Frontal cortex (tissue), 4 donors: ENCODE results near the gene NCKAP5L. TPM values are rescaled to one million over a fixed set of nuclear protein-coding genes. Genes with fewer than 3 reads are reported as not detected.
"Not testable (repeated sequence)": the region's sequence is repeated elsewhere in the genome, so short reads cannot be mapped to it uniquely, and the experiment has no call there.

Experiments
- DNase-seq, 2 donors: peaks; one replicate each; pipeline ENCODE4 v3.0.0; 2012; ENCODE audit warnings: low spot score in 2 of 2
- FAIRE-seq: peaks from 2 replicates; lab custom pipeline; 2012; peaks lifted over from hg19 to GRCh38; lab: Jason Lieb, UNC
- total RNA-seq: library from RNA; depleted of rRNA; stranded (reverse); fragments of >200 nt; gene quantifications from one replicate; pipeline ENCODE4 v1.2.3, GENCODE V29; 2014
- donor health status: control.
- donor health status: control.
- donor health status: control.

The NCKAP5L gene
- total RNA-seq, 1 donor from 2014 or later = 7.3 TPM

GRCh38 chr12:49790741-49791555 lies 37.3 kb downstream of the NCKAP5L start:
- FAIRE-seq = no peak
- DNase-seq = no peak

GRCh38 chr12:49789992-49790391 lies 38.2 kb downstream of the NCKAP5L start:
- no peak for FAIRE-seq
- DNase-seq = no peak

- FAIRE-seq = no peak
- no peak for DNase-seq
Measured at GRCh38 chr12:49787672-49788071, 40.5 kb downstream of the NCKAP5L start.

DNA sequence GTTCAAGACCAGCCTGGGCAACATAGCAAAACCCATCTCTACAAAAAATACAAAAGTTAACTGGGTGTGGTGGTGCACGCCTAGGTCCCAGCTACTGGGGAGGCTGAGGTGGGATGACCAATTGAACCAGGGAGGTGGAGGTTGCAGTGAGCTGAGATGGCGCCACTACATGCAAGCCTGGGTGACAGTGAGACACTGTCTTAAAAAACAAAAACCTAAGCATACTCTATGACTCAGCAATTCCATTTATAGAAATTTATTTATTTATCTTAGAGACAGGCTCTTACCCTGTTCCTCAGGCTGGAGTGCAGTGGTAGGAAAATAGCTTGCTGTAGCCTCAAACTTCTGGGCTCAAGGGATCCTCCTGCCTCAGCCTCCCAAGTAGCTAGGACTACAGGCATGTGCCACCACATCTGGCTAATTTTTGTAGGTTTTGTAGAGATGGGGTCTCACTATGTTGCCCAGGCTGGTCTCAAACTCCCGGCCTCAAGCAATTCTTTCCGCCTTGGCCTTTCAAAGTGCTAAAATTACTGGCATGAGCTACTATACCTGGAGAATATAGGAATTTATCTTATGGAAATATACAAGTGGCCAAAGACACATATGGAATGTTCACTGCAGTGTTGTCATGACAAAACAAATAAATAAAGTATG lies 43.3 kb downstream of the NCKAP5L start:
- DNase-seq = no peak
- FAIRE-seq = no peak

- DNase-seq = no peak
- FAIRE-seq = no peak
Measured at GRCh38 chr12:49783917-49784676, 44.1 kb downstream of the NCKAP5L start.

- not testable (repeated sequence) for FAIRE-seq, DNase-seq
Measured at GRCh38 chr12:49780914-49781313, 47.3 kb downstream of the NCKAP5L start.

DNA sequence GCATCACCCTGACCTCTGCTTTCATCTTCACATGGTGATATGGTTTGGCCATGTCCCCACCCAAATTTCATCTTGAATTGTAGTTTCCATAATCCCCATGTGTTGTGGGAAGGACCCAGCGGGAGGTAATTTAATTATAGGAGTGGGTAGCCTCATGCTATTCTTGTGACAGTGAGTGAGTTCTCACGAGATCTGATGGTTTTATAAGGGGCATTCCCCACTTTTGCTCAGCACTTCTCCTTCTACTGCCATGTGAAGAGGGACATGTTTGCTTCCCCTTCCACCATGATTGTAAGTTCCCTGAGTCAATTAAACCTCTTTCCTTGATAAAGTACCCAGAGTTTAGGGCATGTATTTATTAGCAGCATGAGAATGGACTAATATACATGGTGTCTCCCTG lies 48.6 kb downstream of the NCKAP5L start:
- FAIRE-seq = no peak
- no peak for DNase-seq

DNA sequence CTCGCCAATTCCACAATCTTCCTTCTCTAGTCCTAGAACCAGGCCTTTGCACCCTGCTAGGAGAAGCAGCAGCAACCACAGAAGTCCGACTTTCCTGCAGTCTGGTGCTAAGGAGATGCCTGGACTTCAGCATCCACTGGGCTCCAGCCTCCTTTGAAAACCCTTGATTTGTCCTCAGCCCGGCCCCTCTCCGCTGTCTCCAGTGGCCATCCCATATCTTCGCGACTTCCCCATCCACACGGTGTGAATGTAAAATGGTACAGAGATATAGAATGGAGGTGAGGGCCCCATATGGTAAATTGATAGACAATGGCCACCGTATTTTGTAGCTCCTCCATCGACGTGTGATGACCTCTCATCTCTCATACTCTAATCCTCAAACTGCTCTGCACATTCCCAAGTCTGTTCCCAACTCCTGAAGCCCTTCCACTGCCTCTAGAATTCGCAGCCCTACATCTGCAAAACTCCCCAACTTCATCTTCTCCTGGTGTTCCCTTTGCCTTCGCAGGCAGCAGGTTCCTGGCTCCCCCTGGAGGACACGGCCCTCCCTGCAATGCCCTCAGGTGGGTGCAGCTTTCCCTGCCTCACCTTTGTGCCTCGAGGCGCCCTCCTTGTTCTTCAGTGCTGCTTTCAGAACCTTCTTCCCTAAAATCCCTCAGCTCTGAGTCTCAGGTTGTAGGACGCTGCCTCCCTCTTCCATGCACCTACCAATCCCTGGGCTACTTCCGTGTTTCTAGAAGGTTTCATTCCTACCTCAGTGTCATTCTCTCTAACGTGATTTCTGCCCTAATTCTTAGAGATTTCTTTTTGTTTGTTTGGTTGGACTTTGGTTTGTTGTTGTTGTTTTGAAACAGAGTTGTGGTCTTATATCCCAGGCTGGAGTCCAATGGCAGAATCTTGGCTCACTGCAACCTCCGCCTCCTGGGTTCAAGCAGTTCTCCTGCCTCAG lies 50.1 kb downstream of the NCKAP5L start:
- DNase-seq (no peak), FAIRE-seq (no peak)

GRCh38 chr12:49777341-49777740 lies 50.9 kb downstream of the NCKAP5L start:
- DNase-seq (no peak), FAIRE-seq (no peak)

- FAIRE-seq = no peak
Measured at GRCh38 chr12:49776858-49777257, 51.4 kb downstream of the NCKAP5L start.

GRCh38 chr12:49776413-49776812 lies 51.8 kb downstream of the NCKAP5L start:
- DNase-seq (peak; percentile 50 to 78), FAIRE-seq (no peak)

More at GRCh38 chr12:49776858-49777257, 51.4 kb downstream of the NCKAP5L start:
- DNase-seq = no peak

GRCh38 chr12:49773102-49773501 lies 55.1 kb downstream of the NCKAP5L start:
- DNase-seq, FAIRE-seq: not testable (repeated sequence)

DNA sequence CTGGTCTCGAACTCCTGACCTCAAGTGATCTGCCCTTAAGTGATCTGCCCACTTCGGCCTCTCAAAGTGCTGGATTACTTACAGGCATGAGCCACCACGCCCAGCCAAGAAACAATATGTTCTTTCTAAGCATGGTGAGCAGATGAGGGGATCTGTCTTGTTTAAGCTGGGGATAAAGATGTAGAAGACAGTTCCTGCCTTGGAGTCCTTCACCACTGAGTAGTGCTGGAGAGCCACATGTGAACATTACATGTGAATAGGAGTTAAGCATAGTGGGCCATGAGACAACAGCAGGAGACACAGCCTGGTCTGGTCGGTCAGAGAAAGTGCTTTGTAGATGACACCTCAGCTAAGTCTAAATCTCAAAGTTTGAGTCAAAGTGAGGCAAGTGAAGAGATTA lies 60.9 kb downstream of the NCKAP5L start:
- no peak for FAIRE-seq
- DNase-seq = no peak

DNA sequence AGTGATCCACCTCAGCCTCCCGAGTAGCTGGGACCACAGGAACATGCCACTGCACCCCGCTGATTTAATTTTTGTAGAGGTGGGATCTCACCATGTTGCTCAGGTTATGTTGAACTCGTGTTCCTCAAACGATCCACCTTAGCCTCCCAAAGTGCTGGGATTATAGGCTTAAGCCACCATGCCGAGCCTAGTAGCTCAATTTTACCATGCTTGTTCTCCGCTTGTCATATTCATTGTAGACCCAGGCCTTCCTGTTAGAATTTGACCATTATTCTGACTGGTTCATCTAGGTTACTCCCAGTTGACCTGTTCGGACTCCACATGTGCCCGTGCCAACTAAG lies 62.1 kb downstream of the NCKAP5L start:
- DNase-seq (no peak), FAIRE-seq (no peak)

DNA sequence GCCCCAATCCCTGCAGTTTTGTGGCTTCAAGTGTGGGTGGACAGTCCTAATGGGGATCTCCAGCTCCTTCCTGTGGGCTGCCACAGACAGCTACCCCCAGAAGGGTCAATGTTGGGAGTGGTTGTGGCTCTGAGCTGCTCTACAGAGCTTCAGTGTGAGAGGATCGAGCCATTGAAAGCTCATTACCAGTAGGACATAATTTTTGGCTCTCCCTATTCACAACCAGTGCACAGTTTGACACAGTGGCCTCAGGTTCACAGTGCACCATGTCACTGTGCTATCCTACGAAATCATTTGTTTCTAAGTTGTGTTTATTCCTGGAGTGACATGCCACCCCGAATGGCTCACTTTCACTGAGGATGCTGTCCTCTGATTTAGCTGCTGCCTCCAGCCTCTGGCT lies 64.1 kb downstream of the NCKAP5L start:
- DNase-seq = no peak
- FAIRE-seq = no peak

DNA sequence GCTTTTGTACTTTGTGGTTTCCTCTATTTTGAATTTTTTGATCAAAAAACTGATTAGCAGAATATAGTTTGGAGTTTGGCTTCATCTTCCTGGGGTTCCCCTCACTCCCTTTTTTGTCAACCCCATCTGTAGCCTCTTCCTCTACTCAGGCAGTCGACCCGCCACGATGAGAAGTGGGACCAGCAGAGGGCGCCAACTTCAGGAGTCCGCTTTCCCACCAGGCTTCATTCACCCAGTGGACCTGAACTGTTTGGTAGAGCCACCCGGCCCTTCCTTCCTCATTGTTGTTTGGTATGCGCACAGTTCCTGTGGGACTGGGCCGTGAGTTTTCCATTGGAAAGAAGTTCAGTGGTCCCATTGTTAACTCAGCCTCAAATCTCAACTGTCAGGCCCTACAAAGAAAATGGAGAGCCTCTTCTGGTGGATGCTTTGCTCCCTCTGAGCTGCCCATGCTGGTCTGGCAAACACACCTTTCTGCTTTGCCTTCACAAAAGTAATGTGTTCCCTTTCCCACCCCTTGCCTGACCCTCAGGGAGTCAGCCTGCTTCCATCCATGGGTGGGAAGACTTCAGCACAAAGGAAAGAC lies 65.1 kb downstream of the NCKAP5L start:
- DNase-seq (peak in 1 of 2 donors; percentile 60), FAIRE-seq (no peak)

DNA sequence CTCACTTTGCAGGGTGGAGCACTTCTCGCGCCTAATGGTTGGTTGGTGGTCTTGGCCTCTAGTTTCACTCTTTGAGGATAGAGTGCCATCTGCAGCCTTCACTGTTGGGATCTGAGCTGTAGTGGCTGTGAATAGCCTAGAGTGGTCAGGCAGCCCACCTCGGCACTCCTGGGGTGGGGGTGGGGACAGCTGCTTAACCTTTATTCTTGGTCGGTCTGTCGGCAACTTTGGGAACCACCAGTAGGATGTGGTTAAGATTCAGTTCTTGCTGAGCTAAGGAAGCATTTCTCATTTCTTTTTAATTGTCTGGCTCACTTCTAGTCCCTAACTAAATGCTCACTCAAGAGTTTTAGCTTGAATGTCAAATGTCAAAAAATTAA lies 65.8 kb downstream of the NCKAP5L start:
- FAIRE-seq (no peak), DNase-seq (no peak)

DNA sequence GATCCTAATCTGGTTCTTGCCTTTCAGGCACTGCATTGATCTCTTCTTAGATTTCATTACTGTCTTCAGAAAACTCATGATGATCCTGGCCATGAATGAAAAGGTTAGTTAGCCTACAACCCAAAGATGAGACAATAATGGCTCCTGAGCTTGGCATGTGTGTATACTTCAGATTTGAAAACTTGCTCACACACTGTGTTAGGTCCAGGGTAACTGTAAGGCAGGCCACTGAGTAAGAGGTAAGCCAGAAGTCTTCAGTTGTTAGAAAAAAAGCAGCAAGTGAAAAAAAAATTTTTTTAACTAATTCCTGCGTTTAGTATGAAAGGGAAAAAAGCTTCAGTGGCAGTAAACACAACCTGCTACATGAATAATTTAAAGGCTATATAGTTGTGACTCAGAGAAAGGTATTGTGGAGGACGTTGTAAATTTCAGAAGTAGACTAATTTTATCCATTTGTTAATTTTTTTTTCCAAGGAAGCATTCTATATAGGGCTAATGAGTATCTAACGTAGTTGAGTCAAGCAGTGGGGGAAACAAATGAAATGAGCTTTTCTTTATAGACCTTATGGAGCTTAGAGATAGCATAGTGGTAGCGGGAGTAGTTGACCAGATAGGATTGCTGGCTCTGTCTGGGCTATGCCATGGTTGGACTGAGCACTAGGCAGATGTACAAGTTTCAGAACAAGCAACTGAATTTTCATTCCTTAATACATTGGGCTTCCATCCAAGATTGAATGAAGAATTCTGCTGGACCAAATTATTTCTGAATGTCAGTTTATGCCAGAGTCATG lies 66.3 kb downstream of the NCKAP5L start:
- DNase-seq = no peak
- FAIRE-seq = no peak

DNA sequence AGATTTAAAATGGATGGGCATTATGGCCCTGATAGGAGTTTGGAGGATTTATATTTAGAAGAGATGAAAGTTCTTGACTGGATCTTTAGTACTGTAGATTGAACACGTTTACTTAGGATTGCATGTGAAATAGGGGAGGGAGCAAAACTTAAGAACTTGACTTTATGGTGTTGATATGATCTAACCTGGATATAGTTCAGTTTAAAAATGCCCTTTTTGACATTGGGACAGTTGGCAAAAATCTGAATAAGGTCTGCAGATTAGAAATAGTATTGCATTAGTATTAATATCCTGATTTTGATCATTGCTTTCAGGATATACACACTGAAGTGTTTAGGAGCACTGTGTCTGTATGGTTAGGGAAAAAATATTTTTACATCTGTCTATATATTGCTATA lies 77.2 kb downstream of the NCKAP5L start:
- FAIRE-seq = no peak
- no peak for DNase-seq
